Activated CD8-positive, alpha-beta memory T cell treated with anti-CD3 and anti-CD28 coated beads for 48 hours (primary cell): ENCODE measurements around the gene HPS5.
"Not testable (repeated sequence)": the region's sequence is repeated elsewhere in the genome, so short reads cannot be mapped to it uniquely, and the experiment has no call there.

Experiments used
- DNase-seq, 3 experiments: peaks; one replicate each; pipeline ENCODE4 v3.0.0-alpha.2; 2020; ENCODE audit warnings: low read depth in 2 of 3, low spot score in 2 of 3

The HPS5 gene

DNA sequence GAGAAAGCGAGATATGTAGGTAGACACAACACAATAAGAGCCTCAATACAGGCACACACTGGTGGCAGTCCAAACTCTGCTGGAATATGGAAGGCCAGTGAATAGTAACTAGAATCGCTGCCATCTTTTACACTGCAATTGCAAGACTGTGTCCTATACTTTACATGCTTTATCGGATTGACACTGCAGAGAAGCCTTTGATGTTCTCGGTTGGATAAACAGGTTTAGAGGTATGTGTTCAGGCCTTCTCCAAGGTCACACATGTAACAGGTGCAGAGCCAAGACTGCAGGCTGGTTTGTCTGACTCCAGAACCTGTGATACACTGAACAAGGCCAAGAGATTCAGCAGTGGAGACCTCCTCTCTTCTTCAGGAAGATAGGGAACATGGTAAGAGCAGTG is 50.7 kb downstream of the HPS5 start:
- no peak for DNase-seq

DNA sequence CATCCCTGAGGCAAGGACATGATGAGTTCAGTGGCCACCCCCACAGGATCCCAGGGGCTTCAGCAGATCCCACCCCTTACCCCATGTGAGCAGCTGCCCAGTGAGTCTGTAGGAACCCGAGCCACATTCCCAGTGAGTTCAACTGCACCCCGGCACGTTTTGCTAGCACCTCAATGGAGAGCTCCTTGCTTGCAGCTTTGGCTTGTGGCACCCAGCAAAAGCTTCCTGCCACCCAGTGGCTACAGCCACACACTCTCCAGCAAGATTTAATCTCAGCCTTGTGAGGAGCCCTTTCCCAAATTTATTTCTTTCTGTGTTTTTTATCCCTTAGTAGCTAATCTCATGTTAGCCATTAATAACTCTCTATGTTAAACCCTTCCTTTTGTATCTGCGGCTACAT is 51.8 kb downstream of the HPS5 start:
- no peak for DNase-seq

DNA sequence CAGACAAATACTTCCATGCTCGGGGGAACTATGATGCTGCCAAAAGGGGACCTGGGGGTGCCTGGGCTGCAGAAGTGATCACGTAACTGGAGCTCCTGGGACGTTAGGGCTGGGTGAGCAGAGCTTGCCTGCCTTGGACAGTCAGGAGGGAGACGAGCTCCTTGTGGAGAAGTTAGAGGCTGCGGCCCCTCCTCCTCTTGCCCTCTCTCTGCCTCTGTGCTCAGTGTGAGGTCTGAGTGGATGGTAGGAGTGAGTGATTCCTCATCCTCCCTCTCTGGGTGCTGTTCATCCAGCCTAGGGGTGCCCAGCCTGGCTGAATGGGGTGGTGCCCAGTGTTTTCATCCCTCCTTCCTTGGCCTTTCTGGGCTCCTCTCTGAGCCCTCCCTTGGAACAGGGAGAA is 52.7 kb downstream of the HPS5 start:
- DNase-seq, result not testable (repeated sequence)

DNA sequence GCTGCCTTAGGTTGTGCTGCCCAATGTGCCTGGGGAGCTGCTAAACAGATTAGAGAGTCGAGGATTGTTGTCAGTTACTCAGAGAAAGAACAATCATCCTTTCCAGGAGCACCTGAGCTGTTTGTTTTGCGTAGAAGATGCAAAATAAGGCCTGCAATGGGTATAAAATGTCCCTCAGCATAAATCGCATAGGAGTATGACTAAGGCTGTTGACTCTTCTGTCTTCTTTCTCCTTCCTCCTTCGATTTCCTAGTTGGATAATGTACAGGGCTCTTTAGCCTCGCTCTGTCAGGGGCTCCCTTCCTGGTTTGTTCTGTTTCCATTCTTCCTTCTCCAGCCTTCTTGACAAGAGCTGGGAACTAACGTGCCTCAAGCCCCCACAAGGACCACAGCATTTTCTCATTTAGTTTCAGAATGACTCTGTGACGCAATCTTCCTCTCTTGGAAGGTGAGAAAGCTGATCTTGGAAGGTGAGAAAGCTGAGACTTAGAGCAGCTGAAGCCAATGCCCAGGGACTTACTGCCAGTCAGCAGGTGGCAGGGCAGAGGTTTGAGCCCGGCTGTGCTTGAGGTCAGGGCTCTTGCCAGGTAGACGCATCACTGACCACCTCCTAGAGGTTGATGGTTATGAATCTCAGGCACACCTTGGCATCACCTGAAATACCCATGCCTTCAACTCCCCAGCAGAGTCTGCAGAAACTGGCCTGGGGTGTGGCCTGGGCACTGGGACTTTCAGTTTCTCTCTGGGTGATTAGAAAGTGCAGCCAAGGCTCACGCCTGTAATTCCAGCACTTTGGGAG is 54.4 kb downstream of the HPS5 start:
- not testable (repeated sequence) for DNase-seq

DNA sequence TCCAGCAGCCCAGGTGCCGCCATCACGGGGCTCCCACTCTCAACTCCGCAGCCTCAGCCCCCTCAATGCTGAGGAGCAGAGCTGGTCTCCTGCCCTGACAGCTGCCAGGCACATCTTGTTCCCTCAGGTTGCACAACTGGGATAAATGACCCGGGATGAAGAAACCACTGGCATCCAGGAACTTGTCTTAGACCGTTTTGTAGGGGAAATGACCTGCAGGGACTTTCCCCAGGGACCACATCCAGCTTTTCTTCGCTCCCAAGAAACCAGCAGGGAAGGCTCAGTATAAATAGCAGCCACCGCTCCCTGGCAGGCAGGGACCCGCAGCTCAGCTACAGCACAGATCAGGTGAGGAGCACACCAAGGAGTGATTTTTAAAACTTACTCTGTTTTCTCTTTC is 56.0 kb downstream of the HPS5 start, which contains the start of gene SAA1:
TSS of gene SAA1 (plus strand) at position 316 of the 400 bp plus-strand sequence. CDS start 624 bp downstream, outside the sequence.
- no peak for DNase-seq

DNA sequence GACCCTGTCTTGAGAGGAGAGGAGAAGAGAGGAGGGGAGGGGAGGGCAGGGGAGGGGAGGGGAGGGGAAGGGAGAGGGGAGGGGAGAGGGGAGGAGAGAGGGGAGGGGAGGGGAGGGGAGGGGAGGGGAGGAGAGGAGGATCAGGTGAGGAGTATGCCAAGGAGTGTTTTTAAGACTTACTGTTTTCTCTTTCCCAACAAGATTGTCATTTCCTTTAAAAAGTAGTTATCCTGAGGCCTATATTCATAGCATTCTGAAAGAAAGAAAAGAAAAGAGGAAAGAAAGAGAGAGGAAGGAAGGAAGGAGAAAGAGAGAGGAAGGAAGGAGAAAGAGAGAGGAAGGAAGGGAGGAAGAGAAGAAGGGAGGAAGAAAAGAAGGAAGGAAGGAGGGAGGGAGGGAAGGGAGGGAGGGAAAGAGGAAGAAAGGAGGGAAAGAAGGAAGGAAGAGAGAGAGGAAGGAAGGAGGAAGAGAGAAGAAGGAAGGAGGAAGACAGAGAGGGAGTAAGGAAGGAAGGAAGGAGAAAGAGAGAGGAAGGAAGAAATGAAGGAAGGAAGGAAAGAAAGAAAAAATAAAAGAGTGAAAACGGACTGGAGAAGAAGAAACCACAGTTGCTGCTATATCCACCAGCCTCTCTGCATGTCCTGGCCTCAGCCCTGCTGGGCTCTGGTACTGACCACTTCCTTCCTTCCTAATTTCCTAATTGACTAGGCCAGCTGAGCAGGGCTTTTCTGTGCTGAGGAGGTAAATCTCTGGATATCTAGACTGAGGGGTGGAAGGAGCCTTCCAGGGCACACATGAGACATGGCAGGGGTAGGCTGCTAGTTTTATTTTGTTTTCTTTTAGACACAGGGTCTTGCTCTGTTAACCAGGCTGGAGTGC is 57.0 kb downstream of the HPS5 start:
- DNase-seq, result no peak

DNA sequence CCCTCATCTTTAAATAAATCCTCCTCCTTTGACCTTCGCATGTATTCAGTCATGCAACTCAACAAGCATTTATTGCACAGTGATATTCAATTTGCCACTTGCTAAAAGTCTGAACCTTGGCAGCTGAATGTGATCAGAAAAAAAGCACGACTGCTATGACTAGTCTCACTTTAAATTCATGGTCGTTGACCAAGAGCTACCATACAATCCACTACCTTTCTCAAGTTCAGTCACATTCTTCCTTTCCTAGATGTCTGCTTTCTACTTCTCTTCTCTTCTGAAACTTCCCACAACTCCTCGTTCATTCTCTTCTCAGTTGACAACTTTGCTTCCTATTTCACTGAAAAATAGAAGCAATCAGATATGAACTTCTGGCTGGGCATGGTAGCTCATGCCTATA is 57.9 kb downstream of the HPS5 start:
- DNase-seq, result no peak

DNA sequence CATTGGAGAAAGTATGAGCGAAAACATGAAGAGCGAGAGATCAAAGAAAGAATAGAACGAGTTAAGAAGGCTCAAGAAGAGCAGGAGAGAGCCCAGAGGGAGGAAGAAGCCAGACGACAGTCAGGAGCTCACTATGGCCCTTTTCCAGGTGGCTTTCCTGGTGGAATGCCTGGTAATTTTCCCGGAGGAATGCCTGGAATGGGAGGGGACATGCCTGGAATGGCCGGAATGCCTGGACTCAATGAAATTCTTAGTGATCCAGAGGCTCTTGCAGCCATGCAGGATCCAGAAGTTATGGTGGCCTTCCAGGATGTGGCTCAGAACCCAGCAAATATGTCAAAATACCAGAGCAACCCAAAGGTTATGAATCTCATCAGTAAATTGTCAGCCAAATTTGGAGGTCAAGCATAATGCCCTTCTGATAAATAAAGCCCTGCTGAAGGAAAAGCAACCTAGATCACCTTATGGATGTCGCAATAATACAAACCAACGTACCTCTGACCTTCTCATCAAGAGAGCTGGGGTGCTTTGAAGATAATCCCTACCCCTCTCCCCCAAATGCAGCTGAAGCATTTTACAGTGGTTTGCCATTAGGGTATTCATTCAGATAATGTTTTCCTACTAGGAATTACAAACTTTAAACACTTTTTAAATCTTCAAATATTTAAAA is 59.1 kb downstream of the HPS5 start:
- DNase-seq, result not testable (repeated sequence)

DNA sequence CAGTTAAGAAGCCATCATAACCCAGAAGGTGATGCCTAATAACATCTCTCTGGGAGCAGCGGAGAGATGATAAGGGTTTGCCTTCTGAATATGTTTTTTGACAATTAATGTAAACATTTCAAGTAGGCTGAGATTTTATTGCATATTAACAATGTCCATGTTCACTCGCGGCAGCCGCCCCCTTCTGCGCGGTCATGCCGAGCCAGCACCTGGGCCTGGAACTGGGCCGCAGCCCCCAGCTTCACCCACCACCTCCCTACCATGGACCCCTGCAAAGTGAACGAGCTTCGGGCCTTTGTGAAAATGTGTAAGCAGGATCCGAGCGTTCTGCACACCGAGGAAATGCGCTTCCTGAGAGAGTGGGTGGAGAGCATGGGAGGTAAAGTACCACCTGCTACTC is 60.2 kb downstream of the HPS5 start:
- no peak for DNase-seq

DNA sequence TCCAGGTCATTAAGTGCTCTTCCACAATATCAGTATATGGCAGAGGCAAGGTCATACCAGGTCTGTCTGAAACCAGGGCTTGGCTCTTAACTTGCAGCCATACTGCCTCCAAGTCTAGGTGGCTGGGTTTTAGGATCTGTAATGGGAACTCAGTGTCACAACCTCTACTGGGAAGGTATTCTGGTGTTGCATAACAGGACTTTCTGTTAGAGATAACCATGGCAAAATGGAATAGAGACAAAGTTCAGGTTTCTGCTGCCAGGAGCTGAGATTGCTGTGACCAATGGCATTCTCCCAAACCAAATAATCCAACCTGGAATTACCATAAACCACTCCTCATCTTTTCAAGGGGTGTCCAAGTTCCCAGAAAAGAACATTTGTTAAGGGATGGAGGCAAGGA is 62.7 kb downstream of the HPS5 start:
- DNase-seq, result no peak

DNA sequence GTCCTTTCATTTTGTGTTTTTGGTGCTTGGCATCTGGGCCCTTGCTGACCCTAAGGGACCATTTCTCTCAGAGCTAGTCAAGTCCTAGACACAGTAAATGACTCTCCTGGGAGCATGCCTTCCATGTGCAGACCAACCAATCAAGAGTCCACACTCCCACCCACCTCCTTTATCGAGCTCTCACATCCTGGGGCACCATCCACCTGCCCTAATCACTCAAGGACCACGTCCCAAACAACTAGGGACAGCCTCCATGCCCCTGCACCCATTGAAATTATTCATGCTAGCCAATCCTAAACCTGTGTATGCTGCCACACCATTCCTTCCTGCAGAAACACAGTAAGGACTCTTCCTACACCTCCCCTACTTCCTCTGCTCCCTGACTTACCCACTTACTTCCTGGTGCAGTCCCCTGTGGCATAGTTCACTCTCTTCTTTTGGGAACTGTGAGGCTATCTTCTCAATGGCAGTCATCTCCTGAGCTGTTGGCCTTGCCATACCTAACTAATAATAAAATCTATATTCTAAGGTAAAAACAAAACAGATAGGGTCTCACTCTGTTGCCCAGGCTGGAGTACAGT is 67.1 kb downstream of the HPS5 start:
- DNase-seq, result no peak

DNA sequence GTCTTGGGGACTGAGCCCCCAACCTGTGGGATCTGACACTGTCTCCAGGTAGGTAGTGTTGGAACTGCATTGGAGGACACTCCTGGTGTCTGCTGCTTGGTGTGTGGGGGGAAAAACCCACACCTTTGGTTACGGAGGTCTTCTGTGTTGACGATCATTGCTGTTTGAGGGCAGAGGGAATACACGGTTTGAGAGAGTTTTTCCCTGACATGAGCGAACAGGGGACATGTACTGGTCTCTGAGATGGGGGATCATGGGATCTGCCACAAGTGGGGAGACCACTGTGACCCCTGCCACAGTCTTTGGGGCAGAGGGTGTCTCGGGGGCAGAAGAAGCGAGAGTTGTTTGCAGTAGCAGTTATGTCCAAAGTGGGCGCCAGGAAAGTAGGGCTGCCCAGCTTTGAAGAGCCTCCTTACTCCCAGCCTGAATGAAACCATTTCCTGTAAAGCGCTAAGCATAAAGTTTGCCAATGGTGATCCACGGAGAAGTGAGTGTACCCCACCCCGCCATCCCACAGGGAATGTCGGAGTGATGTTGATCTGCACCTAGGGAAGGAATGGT is 68.1 kb downstream of the HPS5 start:
- DNase-seq, result no peak

DNA sequence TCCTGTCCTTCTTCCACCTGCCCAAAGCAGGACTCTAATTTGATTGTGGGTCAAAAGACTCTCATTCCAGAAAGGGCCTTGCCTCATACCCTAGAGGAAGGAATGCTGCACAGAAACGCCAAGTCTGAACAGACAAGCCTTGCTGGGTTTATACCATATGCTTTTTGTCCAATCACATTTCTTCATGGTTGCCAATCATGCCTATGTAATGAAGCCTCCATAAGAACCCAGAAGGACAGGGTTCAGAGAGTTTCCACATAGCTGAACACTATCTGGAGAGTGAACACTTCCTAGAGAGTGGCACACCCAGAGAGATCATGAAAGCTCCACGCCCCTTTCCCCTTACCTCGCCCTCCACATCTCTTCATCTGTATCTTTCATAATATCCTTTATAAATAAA is 68.7 kb downstream of the HPS5 start:
- DNase-seq, result no peak

DNA sequence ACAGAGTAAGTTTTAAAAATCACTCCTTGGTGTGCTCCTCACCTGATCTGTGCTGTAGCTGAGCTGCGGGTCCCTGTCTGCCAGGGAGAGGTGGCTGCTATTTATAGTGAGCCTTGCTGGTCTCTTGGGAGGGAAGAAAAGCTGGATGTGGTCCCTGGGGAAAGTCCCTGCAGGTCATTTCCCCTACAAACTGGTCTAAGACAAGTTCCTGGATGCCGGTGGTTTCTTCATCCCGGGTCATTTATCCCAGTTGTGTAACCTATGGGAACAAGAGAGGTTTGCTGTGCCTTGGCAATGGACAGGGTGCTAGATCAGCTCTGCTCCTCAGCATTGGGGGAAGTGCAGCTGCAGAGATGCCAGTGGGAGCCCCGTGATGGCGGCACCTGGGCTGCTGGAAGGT is 73.4 kb downstream of the HPS5 start, which contains the start of gene SAA2:
TSS of gene SAA2 (minus strand) at position 108 of the 400 bp plus-strand sequence. CDS start 657 bp downstream, outside the sequence.
- DNase-seq, result no peak

DNA sequence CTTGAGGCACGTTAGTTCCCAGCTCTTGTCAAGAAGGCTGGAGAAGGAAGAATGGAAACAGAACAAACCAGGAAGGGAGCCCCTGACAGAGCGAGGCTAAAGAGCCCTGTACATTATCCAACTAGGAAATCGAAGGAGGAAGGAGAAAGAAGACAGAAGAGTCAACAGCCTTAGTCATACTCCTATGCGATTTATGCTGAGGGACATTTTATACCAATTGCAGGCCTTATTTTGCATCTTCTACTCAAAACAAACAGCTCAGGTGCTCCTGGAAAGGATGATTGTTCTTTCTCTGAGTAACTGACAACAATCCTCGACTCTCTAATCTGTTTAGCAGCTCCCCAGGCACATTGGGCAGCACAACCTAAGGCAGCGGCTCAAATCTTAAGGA is 74.8 kb downstream of the HPS5 start:
- not testable (repeated sequence) for DNase-seq

DNA sequence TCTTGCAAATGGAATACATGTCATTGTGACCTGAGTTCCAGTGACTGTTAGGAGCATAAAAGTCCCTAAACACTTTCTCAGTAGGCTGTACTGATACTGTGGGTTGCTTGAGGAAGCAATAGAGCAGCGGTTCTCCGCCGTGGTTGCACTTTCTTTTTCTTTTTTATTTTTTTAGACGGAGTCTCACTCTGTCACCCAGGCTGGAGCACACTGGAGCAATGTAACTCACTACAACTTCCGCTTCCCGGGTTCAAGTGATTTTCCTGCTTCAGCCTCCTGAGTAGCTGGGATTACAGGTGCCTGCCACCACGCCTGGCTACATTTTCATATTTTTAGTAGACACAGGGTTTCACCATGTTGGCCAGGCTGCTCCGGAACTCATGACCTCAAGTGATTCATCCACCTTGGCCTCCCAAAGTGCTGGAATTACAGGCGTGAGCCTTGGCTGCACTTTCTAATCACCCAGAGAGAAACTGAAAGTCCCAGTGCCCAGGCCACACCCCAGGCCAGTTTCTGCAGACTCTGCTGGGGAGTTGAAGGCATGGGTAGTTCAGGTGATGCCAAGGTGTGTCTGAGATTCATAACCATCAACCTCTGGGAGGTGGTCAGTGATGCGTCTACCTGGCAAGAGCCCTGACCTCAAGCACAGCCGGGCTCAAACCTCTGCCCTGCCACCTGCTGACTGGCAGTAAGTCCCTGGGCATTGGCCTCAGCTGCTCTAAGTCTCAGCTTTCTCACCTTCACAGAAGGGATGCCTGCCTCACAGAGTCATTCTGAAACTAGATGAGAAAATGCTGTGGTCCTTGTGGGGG is 75.4 kb downstream of the HPS5 start:
- not testable (repeated sequence) for DNase-seq

DNA sequence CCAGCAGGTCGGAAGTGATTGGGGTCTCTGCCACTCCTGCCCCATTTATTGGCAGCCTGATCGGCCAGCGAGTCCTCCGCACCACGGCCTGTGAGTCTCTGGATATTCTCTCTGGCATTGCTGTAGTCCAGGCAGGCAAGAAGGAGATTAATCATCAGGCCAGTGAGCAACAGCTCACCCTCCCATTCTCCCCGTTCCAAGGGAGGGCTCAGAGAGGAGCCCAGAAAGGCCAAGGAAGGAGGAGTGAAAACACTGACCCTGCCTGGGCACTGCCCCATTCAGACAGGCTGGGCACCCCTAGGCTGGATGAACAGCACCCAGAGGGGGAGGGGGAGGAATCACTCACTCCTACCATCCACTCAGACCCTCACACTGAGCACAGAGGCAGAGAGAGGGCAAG is 76.5 kb downstream of the HPS5 start:
- no peak for DNase-seq

DNA sequence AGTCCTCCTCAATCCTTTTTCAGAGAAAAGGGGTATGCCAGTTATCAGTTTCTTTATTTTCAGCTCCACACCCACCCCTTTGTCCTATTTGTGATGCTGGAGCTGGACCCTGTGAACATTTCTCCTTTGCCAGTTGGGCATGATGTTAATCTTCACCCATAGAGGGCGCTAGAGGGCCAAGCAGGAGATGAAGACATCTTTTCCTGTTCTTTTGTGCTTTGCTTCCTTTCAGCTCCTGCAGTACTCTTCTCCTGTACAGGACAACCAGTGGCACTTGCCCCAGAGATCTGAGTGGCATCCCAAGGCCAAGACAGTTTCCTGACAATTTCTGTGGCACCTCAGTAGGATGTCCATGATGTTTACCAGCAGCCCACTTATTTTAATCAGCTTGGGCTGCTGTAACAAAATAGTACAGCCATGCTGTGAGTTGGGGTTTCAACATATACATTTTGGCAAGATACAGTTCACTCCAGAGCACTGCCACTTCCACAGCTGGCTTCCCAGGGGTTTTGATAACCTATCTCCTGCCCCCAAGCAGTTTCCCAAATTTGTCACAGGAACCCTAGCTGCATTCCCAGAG is 78.1 kb downstream of the HPS5 start:
- DNase-seq, result peak; percentile 13 to 47 (median 18)

DNA sequence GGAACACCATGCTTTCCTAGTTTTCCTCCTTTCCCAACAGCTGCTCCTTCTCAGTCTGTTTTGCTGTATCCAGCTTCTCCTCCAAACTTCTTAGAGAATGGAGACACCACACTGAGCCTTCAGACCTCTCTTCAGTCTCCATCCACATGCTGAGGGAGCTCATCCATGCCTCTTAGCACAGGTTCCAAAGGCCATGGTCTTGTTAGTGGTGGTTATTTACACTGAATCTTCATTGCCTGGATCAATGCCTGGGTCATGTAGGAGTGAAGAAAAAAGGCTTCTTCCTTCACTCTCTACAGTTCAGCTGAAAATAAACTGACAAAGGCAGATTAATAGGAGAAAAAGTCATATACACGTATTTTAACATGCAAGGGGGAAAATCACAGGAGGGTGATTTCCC is 82.3 kb downstream of the HPS5 start:
- DNase-seq, result no peak
